HL-60/S4 treated with retinoic acid at 250 ng/mL for 4 days and 3 days (cell line): ENCODE results near the gene RTEL1.
"Not testable (repeated sequence)": the region's sequence is repeated elsewhere in the genome, so short reads cannot be mapped to it uniquely, and the experiment has no call there.

ENCODE experiments used
- in situ Hi-C: fragments of 300-500 bp; cut with MboI; formaldehyde crosslinking; loops from 2 replicates; pipeline ENCODE4 v1.7.0; 2022; ENCODE audit warnings: low sequenced_read_pairs

Gene RTEL1

GRCh38 chr20:63664861-63665594 is 6.9 kb downstream of the RTEL1 start:
- in situ Hi-C loops = no loop called here

GRCh38 chr20:63665708-63666107 is 7.6 kb downstream of the RTEL1 start:
- in situ Hi-C loops = no loop called here

- in situ Hi-C loops = no loop called here
These were observed 9.7 kb downstream of the RTEL1 start for GRCh38 chr20:63667858-63668257.

- in situ Hi-C loops = no loop called here
These were observed 10.2 kb downstream of the RTEL1 start for GRCh38 chr20:63668351-63668750.

GRCh38 chr20:63671695-63672094 is 13.6 kb downstream of the RTEL1 start:
- in situ Hi-C loops = not testable (repeated sequence)

- in situ Hi-C loops = no loop called here
These were observed 14.6 kb downstream of the RTEL1 start for GRCh38 chr20:63672666-63673065.

- in situ Hi-C loops = no loop called here
These were observed 15.8 kb downstream of the RTEL1 start for GRCh38 chr20:63673951-63674350.

GRCh38 chr20:63675681-63676368 is 17.7 kb downstream of the RTEL1 start:
- in situ Hi-C loops = no loop called here

- in situ Hi-C loops = no loop called here
These were observed 20.0 kb downstream of the RTEL1 start for GRCh38 chr20:63678071-63678470.

- in situ Hi-C loops = no loop called here
These were observed 20.8 kb downstream of the RTEL1 start for GRCh38 chr20:63678667-63679465.

GRCh38 chr20:63679799-63680305 is 21.7 kb downstream of the RTEL1 start:
- in situ Hi-C loops = no loop called here

- in situ Hi-C loops = no loop called here
These were observed 22.3 kb downstream of the RTEL1 start for GRCh38 chr20:63680427-63680826.

GRCh38 chr20:63680857-63681608 is 22.9 kb downstream of the RTEL1 start:
- in situ Hi-C loops = no loop called here

GRCh38 chr20:63681609-63682142 is 23.6 kb downstream of the RTEL1 start:
- in situ Hi-C loops = no loop called here

GRCh38 chr20:63682384-63683139 is 24.4 kb downstream of the RTEL1 start:
- in situ Hi-C loops = no loop called here

- in situ Hi-C loops = no loop called here
These were observed 27.3 kb downstream of the RTEL1 start for GRCh38 chr20:63685269-63686026.

GRCh38 chr20:63686094-63686491 is 28.0 kb downstream of the RTEL1 start:
- in situ Hi-C loops = no loop called here

GRCh38 chr20:63686492-63687321 is 28.6 kb downstream of the RTEL1 start:
- in situ Hi-C loops = no loop called here
